Gastrocnemius medialis (tissue), 4 donors: ENCODE measurements around the gene COL24A1. TPM values are rescaled to one million over a fixed set of nuclear protein-coding genes. Genes with fewer than 3 reads are reported as not detected.

Experiments used
- ATAC-seq, 2 donors: fragments of 150-250 bp; one replicate each; pipeline ENCODE4 v1.9.1; 2016
- DNase-seq, 2 donors: peaks; one replicate each; pipeline ENCODE4 v3.0.0-alpha.2; 2019
- H3K27ac ChIP-seq, 4 donors: fragments of 200-600 bp; sonication (generic); 1 replicate in 1 of 4; 2 replicates in 3 of 4; pipeline ENCODE4 v1.5.1; 2016 to 2018; ENCODE audit warnings: mild to moderate bottlenecking in 2 of 4, moderate library complexity in 1 of 4
- H3K27me3 ChIP-seq, 3 donors: fragments of 200-600 bp; sonication (generic) in 2 of 3; 1 replicate in 1 of 3; 2 replicates in 2 of 3; pipeline versions ENCODE4 v1.5.1 to v1.6.0; 2016 to 2019; ENCODE audit warnings: mild to moderate bottlenecking in 1 of 3, moderate library complexity in 1 of 3
- H3K36me3 ChIP-seq, 2 donors: fragments of 200-600 bp; sonication (generic) in 1 of 2; one replicate each; pipeline ENCODE4 v1.5.1; 2017 to 2018
- H3K4me1 ChIP-seq, 2 donors: fragments of 200-600 bp; sonication (generic) in 1 of 2; one replicate each; pipeline ENCODE4 v1.5.1; 2016 to 2017; ENCODE audit warnings: mild to moderate bottlenecking in 2 of 2
- H3K4me3 ChIP-seq, 4 donors: fragments of 200-600 bp; sonication (generic) in 3 of 4; 1 replicate in 1 of 4; 2 replicates in 3 of 4; pipeline ENCODE4 v1.5.1; 2016 to 2019; ENCODE audit warnings: mild to moderate bottlenecking in 2 of 4
- H3K9me3 ChIP-seq, 3 donors: fragments of 200-600 bp; sonication (generic) in 2 of 3; 1 replicate in 1 of 3; 2 replicates in 2 of 3; pipeline ENCODE4 v1.5.1; 2016 to 2019
- CTCF ChIP-seq, 5 experiments: fragments of 450-650 bp in 3 of 5; fragments of 200-600 bp in 2 of 5; sonication (generic) in 2 of 5; IDR thresholded peaks in 4 of 5; conservative IDR thresholded peaks in 1 of 5; 1 replicate in 4 of 5; 2 replicates in 1 of 5; pipeline ENCODE4 v1.5.1; 2016 to 2019; ENCODE audit warnings: antibody characterized with exemption in 5 of 5, mild to moderate bottlenecking in 3 of 5, moderate library complexity in 3 of 5
- POLR2A ChIP-seq, 2 donors: fragments of 450-650 bp; IDR thresholded peaks; one replicate each; pipeline ENCODE4 v1.6.1; 2017; ENCODE audit warnings: antibody characterized with exemption in 2 of 2, mild to moderate bottlenecking in 2 of 2, moderate library complexity in 2 of 2
- in situ Hi-C, 4 donors: fragments of 200-750 bp; cut with MboI; loops; one replicate each; pipeline versions ENCODE4 v1.15.0 to v1.8.0; 2017; ENCODE audit warnings: low sequenced_read_pairs in 4 of 4
- intact Hi-C: fragments of 100-400 bp; cut with DNase I; formaldehyde crosslinking; loops from one replicate; pipeline ENCODE4 v1.15.1; 2023; ENCODE audit warnings: low total_unique reads
- total RNA-seq, 4 donors: library from RNA; depleted of rRNA; stranded (reverse); fragments of >200 nt; gene quantifications; one replicate each; pipeline versions ENCODE4 v1.1.0 to v1.2.3, GENCODE V29; 2016

The COL24A1 gene
- total RNA-seq, 4 donors from 2014 or later: 0.09 to 0.36 TPM; not detected in 2

- H3K4me1 ChIP-seq: no peaks in the 10 kb centered on the region
- no peaks in the 10 kb centered on the region for H3K27me3 ChIP-seq
- H3K9me3 ChIP-seq: no peaks in the 10 kb centered on the region
- H3K27ac ChIP-seq: no peak overlapping the region
- TF ChIP-seq CTCF (IDR thresholded peaks at IDR 0.05 in 4 of 5, conservative IDR thresholded peaks at IDR 0.05 in 1 of 5): no peak
- no peak for TF ChIP-seq POLR2A (IDR thresholded peaks at IDR 0.05)
- no peak overlapping the region for H3K4me3 ChIP-seq
- ATAC-seq (no peak), DNase-seq (no peak)
- intact Hi-C loops (no loop called here), in situ Hi-C loops (no loop called here)
- H3K36me3 ChIP-seq: no peaks in the 10 kb centered on the region
These were observed 399.7 kb downstream of the COL24A1 start for GRCh38 chr1:85756864-85757263.

- in situ Hi-C loops: no loop called here
These were observed 408.5 kb downstream of the COL24A1 start for GRCh38 chr1:85748120-85748519.

GRCh38 chr1:85746777-85747176 is 409.8 kb downstream of the COL24A1 start:
- DNase-seq (no peak), ATAC-seq (no peak)
- H3K9me3 ChIP-seq: no peaks in the 10 kb centered on the region
- intact Hi-C loops: no loop called here
- no peak for TF ChIP-seq CTCF (IDR thresholded peaks at IDR 0.05 in 4 of 5, conservative IDR thresholded peaks at IDR 0.05 in 1 of 5)
- no peak for TF ChIP-seq POLR2A (IDR thresholded peaks at IDR 0.05)
- no peak overlapping the region for H3K27ac ChIP-seq
- in situ Hi-C loops: no loop called here
- H3K36me3 ChIP-seq: no peaks in the 10 kb centered on the region
- H3K4me3 ChIP-seq: no peak overlapping the region
- H3K27me3 ChIP-seq: no peaks in the 10 kb centered on the region
- H3K4me1 ChIP-seq: no peaks in the 10 kb centered on the region

More at GRCh38 chr1:85748120-85748519, 408.5 kb downstream of the COL24A1 start:
- no peaks in the 10 kb centered on the region for H3K9me3 ChIP-seq
- TF ChIP-seq CTCF (IDR thresholded peaks at IDR 0.05 in 4 of 5, conservative IDR thresholded peaks at IDR 0.05 in 1 of 5) (no peak), POLR2A (IDR thresholded peaks at IDR 0.05) (no peak)
- no peaks in the 10 kb centered on the region for H3K4me1 ChIP-seq
- no peaks in the 10 kb centered on the region for H3K27me3 ChIP-seq
- ATAC-seq (no peak), DNase-seq (no peak)
- no peaks in the 10 kb centered on the region for H3K36me3 ChIP-seq
- H3K27ac ChIP-seq: no peak overlapping the region
- intact Hi-C loops: no loop called here
- no peak overlapping the region for H3K4me3 ChIP-seq

- no peak overlapping the region for H3K27ac ChIP-seq
- in situ Hi-C loops: no loop called here
- no peak for DNase-seq
These were observed 412.8 kb downstream of the COL24A1 start for GRCh38 chr1:85743814-85744213.

More at GRCh38 chr1:85743814-85744213, 412.8 kb downstream of the COL24A1 start:
- intact Hi-C loops: no loop called here
- H3K4me3 ChIP-seq: no peak overlapping the region
- H3K36me3 ChIP-seq: no peaks in the 10 kb centered on the region
- no peak for ATAC-seq
- TF ChIP-seq CTCF (IDR thresholded peaks at IDR 0.05 in 4 of 5, conservative IDR thresholded peaks at IDR 0.05 in 1 of 5): no peak
- H3K9me3 ChIP-seq: no peaks in the 10 kb centered on the region
- no peaks in the 10 kb centered on the region for H3K4me1 ChIP-seq
- no peaks in the 10 kb centered on the region for H3K27me3 ChIP-seq
